ENCODE results near the gene ECD. TPM values are rescaled to one million over a fixed set of nuclear protein-coding genes. Genes with fewer than 3 reads are reported as not detected.

Gene ECD
- total RNA-seq, 2 donors from 2014 or later, result 14.4 to 20.7 TPM

DNA sequence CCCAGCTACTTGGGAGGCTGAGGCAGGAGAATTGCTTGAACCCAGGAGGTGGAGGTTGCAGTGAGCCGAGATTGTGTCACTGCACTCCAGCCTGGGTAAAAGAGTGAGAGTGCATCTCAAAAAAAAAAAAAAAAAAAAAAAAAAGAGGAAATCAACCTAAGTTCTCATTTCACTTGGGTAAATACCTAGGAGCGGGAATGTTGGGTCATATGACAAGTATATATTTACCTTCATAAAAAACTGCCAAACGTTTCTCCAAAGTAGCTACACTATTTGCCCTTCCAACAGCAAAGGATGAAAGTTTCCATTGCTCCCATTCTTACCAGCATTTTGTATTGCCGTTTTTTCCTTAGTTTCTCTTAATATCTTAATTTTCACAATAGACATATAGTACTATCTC is 81.0 kb downstream of the ECD start:
- Histone ChIP-seq H3K27me3 (no peaks in the 10 kb centered on the region), H3K4me1 (peaks cover 0 to 17% of the 10 kb centered on the region in 2 donors), H3K9me3 (no peaks in the 10 kb centered on the region), H3K36me3 (no peaks in the 10 kb centered on the region), H3K27ac (no peak overlapping the region), H3K4me3 (no peak overlapping the region)
- TF ChIP-seq, protein P1, sequence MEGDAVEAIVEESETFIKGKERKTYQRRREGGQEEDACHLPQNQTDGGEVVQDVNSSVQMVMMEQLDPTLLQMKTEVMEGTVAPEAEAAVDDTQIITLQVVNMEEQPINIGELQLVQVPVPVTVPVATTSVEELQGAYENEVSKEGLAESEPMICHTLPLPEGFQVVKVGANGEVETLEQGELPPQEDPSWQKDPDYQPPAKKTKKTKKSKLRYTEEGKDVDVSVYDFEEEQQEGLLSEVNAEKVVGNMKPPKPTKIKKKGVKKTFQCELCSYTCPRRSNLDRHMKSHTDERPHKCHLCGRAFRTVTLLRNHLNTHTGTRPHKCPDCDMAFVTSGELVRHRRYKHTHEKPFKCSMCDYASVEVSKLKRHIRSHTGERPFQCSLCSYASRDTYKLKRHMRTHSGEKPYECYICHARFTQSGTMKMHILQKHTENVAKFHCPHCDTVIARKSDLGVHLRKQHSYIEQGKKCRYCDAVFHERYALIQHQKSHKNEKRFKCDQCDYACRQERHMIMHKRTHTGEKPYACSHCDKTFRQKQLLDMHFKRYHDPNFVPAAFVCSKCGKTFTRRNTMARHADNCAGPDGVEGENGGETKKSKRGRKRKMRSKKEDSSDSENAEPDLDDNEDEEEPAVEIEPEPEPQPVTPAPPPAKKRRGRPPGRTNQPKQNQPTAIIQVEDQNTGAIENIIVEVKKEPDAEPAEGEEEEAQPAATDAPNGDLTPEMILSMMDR (IDR thresholded peaks at IDR 0.05), result no peak
- no peak for DNase-seq (ENCODE audit: low spot score)

DNA sequence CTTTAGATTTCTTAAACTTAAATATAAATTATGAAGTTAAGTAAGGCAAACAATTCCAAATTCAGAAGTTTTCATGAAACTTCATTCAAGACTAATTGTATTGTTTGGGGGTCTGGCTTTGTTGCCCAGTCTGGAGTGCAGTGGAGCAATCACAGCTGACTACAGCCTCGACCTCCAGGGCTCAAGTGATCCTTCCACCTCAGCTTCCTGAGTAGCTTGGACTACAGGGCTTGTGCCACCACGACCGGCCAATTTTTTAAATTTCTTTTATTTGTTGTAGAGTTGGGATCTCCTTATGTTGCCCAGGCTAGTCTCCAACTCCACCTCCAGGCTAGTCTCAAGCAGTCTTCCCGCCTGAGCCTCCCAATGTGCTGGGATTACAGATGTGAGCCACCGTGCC is 83.6 kb downstream of the ECD start:
- DNase-seq (ENCODE audit: low spot score), result no peak
- Histone ChIP-seq H3K27ac (no peak overlapping the region), H3K4me1 (peaks cover 0 to 20% of the 10 kb centered on the region in 2 donors), H3K36me3 (no peaks in the 10 kb centered on the region), H3K4me3 (no peak overlapping the region), H3K9me3 (no peaks in the 10 kb centered on the region), H3K27me3 (no peaks in the 10 kb centered on the region)
- TF ChIP-seq, protein P1 (IDR thresholded peaks at IDR 0.05), result no peak

Other genes starting within 250 kb of the ECD start
- gene PLA2G12B, start 213.2 kb downstream of the ECD start, total RNA-seq, result 1 to 10 TPM in 1 of 2 donors, under 1 TPM in 1; 0.90 to 4.2 TPM
- 10 to 100 TPM; 29.5 to 45.4 TPM for gene P4HA1, start 71.1 kb downstream of the ECD start, total RNA-seq
- 1 to 10 TPM in 1 of 2 donors, under 1 TPM in 1; 0.90 to 1.5 TPM for gene NUDT13, start 57.6 kb downstream of the ECD start, total RNA-seq
- 10 to 100 TPM in 1 of 2 donors, 1 to 10 TPM in 1; 9.4 to 13.0 TPM for gene FAM149B1, start 111 bp upstream of the ECD start, total RNA-seq
- 1 to 10 TPM; 6.8 to 6.9 TPM for gene DNAJC9, start 79.2 kb upstream of the ECD start, total RNA-seq
- 10 to 100 TPM; 39.8 to 62.6 TPM for gene MRPS16, start 84.6 kb upstream of the ECD start, total RNA-seq
- 1 to 10 TPM in 1 of 2 donors, under 1 TPM in 1; 0.71 to 1.1 TPM for gene CFAP70, start 190.9 kb upstream of the ECD start, total RNA-seq
- 100 to 1,000 TPM; 100 to 117 TPM for gene ANXA7, start 246.1 kb upstream of the ECD start, total RNA-seq

Data from right atrium auricular region (tissue), 2 donors.